Activated CD4-positive, alpha-beta T cell treated with anti-CD3 and anti-CD28 coated beads, Interleukin-2, amount 50 U/mL, for 24 hours (primary cell): Measurements from ENCODE around the gene CBR3.

ENCODE experiments used
- DNase-seq, 2 donors: peaks; one replicate each; pipeline ENCODE4 v3.0.0-alpha.2; 2020; ENCODE audit warnings: low read depth in 1 of 2, low spot score in 1 of 2

CBR3 gene

GRCh38 chr21:36155603-36156338 lies 20.9 kb downstream of the CBR3 start:
- no peak for DNase-seq

GRCh38 chr21:36156339-36156814 lies 21.5 kb downstream of the CBR3 start:
- DNase-seq: peak; percentile 99 to 100

GRCh38 chr21:36156815-36157670 lies 22.2 kb downstream of the CBR3 start, which contains the start of gene DOP1B:
DOP1B (plus strand) TSS chr21:36156824; CDS start chr21:36164734, 7,910 bp downstream.
- DNase-seq: no peak

DNA sequence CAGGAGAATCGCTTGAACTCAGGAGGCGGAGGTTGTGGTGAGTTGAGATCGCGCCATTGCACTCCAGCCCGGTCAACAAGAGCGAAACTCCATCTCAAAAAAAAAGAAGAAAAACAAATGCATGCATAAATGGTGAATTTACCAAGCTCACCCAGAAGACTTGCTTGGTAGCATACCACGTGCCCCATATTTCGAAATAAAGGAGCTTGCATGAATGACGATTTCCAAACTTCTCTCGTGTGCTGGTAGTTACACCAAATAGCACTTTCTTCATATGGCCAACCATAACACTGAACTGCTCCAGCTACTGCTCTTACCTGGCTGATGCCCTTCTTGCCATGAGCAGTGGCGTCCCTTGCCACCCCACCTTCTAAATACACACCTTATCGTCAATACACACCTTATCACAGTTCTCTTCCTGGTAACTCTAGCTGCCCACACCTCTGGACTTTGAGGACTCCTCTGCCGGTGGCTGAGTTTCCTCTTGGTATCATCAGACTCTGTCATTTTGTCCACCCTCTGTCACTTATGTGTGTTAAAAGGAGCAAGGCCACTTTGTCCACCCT lies 24.6 kb downstream of the CBR3 start:
- DNase-seq: no peak

GRCh38 chr21:36160850-36161178 lies 25.9 kb downstream of the CBR3 start:
- no peak for DNase-seq

- no peak for DNase-seq
Measured at GRCh38 chr21:36162631-36163030, 27.8 kb downstream of the CBR3 start.

GRCh38 chr21:36163750-36164741 lies 29.2 kb downstream of the CBR3 start:
- no peak for DNase-seq

DNA sequence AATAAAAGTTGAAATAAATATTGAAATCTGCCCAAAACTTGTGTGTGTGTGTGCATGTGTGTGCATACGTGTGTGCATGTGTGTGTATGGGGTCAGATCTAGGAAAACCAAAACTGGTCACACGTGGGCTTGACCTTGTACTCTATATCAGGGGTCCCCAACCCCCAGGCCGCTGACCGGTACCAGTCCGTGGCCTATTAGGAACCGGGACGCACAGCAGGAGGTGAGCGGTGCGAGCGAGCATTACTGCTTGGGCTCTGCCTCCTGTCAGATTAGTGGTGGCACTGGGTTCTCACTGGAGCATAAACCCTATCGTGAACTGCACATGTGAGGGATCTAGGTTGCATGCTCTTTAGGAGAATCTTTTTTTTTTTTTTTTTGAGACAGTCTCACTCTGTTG lies 30.5 kb downstream of the CBR3 start:
- DNase-seq: no peak

DNA sequence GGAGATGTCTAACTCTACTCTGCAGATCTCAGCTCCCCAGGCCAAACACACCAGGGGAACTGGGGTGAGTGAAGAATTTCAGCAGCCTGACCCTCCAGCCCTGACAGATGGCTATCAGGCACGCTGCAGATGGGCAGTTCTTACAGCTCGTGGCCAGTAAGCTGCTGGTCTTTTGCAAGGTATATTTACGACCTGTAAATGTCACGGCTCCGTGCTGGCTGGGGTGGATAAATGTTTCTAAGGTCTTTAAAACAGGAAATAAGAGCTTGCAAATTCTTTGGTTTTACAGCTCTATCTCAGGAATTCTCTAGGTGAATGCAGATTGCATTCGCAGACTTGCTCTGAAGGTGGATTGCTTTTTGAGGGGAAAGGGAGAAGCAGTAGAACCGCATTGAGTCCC lies 31.8 kb downstream of the CBR3 start:
- DNase-seq: no peak

DNA sequence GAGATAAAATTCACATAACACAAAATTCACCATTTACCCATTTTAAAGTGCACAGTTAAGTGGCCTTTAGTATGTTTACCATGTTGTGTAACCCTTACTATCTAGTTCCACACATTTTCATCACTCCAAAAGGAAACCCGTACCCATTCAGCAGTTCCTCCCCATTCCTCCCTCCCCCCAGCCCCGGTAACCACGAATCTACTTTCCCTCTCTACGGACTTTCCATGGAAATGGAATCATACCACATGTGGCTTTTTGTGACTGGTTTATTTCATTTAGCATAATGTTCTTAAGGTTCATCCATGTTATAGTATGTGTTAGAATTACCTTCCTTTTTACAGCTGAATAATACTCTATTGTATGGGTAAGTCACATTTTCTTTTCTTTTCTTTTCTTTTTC lies 32.7 kb downstream of the CBR3 start:
- no peak for DNase-seq

GRCh38 chr21:36169470-36170128 lies 34.7 kb downstream of the CBR3 start:
- no peak for DNase-seq

DNA sequence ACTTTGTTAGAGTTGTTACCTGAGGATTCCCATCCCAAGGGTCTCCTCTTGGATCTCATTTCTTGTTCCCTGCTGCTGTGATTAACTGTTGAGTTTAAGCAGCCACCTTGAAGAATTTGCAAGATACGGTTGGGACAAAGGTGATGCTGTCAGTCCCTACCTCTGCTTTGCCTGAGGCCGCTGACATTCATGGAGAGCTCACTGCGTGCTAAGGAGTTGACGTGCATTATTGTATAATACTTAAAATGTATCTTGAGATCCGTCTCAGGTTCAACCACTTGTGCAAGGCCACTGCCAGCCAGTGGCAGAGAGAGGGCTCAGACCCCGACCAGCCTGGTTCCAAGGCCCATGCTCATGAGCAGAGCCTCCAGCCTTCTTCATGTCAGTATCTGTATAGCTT lies 35.9 kb downstream of the CBR3 start:
- no peak for DNase-seq

- no peak for DNase-seq
Measured at GRCh38 chr21:36171336-36171735, 36.5 kb downstream of the CBR3 start.

- DNase-seq: no peak
Measured at GRCh38 chr21:36171741-36172331, 37.0 kb downstream of the CBR3 start.

DNA sequence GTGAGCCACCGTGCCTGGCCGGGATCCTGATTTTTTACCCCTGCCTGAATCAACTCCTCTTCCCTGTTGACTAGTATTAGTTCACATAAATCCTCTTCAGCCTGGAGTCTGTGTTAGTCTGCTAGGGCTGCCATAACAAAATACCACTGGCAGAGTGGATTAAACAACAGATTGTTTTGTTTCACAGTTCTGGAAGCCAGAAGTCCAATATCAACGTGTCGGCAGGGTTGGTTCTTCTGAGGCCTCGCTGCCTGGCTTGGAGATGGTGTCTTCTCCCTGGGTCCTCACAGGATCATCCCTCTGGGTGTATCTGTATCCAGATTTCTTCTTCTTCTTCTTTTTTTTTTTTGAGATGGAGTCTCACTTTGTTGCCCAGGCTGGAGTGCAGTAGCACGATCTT lies 39.9 kb downstream of the CBR3 start:
- DNase-seq: no peak

GRCh38 chr21:36175771-36176565 lies 41.1 kb downstream of the CBR3 start:
- no peak for DNase-seq

DNA sequence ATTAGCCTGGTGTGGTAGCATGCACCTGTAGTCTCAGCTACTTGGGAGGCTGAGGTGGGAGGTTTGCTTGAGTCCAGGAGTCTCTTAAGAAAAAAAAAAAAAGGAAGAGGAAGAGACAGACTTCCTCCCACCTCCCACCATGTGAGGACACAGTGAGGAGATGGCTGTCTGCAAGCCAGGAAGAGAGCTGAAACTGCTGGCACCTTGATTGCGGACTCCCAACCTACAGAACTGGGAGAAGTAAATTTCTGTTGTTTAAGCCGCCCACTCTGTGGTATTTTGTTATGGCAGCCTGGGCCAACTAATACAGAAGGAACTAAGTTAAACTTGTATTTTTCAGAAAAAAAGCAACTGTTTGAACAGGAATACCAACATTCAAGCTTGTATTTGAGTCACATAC lies 43.5 kb downstream of the CBR3 start:
- no peak for DNase-seq

DNA sequence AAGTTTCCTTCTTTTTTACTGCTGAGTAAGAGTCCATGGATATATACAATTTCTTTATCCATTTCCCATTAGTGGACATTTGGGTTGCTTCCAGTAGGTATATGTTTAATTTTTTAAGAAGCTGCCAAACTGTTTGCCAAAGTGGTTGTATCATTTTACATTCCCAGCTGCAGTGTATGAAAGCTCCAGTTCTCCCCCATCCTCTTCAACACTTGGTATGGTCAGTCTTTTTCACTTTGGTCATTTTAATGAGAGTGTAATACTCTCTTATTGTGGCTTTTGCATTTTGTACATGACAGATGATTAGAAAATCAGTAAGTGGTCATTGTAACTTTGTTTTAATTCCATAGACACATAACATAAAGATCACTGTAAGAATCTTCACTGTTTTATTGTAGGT lies 44.3 kb downstream of the CBR3 start:
- DNase-seq: no peak

GRCh38 chr21:36180963-36181362 lies 46.1 kb downstream of the CBR3 start:
- no peak for DNase-seq
